GM20000 (cell line): ENCODE results near the gene LHCGR.

ENCODE experiments used
- DNase-seq: peaks from one replicate; pipeline ENCODE4 v3.0.0; 2012; ENCODE audit warnings: low spot score
- TF ChIP-seq, protein P1 (sequence below): IDR thresholded peaks from 2 replicates; pipeline ENCODE4 v1.5.1; 2012; ENCODE audit warnings: mild to moderate bottlenecking, control low read depth; ENCODE audit errors: extremely low read depth, missing control alignments

LHCGR gene

DNA sequence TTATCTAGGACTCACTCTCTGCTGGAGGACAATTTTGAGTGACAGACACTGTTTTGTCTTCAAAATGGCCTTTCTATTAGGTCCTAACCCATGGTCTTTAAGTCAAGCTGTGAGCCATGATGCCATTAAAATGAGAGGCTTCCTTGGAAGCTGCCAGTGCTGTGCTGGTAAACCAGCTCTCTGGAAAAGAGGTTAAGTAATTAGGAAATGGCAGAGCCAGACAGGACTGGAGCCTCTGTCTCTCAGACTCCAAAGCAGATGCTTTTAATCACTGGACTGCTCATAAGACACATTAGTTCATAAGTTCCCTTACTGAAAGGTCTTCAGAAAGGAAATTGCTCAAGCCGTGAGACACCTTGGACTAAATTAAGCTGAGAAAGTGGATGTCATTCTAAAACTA lies 25.8 kb upstream of the LHCGR start:
- TF ChIP-seq, protein P1, sequence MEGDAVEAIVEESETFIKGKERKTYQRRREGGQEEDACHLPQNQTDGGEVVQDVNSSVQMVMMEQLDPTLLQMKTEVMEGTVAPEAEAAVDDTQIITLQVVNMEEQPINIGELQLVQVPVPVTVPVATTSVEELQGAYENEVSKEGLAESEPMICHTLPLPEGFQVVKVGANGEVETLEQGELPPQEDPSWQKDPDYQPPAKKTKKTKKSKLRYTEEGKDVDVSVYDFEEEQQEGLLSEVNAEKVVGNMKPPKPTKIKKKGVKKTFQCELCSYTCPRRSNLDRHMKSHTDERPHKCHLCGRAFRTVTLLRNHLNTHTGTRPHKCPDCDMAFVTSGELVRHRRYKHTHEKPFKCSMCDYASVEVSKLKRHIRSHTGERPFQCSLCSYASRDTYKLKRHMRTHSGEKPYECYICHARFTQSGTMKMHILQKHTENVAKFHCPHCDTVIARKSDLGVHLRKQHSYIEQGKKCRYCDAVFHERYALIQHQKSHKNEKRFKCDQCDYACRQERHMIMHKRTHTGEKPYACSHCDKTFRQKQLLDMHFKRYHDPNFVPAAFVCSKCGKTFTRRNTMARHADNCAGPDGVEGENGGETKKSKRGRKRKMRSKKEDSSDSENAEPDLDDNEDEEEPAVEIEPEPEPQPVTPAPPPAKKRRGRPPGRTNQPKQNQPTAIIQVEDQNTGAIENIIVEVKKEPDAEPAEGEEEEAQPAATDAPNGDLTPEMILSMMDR = no peak
- no peak for DNase-seq

DNA sequence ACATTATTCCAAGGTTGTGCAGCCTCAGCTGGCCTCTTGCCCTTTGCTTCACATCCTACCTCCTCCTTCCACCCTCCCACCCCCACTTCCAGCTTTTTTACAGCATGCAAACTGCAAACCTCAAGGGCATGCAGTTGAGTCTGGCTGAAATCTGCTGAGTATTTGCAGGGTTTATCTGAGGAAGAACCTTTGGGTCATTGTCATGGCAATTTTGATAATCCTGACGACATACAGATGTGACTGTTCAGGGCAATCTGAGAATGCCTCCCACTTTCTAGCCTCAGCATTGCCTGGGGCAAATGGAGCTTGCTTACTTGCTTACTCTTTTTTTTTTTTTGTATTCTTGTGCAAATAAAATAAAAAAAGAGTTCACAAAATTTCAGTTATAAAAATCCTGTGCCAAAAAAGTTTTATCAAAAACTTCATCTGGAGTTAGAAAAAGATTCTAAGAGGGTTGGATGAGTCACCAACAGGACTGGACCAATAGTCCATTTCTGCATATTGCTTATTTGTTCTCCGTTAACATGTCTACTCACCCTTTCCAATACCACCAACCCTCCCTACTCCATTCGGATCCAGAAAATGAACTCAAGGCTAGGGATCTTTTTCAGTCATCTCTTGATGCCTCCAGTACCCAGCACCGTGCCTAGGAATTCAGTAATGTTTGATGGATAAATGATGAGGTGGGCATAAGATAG lies 23.6 kb upstream of the LHCGR start:
- no peak for DNase-seq
- TF ChIP-seq, protein P1 = no peak

DNA sequence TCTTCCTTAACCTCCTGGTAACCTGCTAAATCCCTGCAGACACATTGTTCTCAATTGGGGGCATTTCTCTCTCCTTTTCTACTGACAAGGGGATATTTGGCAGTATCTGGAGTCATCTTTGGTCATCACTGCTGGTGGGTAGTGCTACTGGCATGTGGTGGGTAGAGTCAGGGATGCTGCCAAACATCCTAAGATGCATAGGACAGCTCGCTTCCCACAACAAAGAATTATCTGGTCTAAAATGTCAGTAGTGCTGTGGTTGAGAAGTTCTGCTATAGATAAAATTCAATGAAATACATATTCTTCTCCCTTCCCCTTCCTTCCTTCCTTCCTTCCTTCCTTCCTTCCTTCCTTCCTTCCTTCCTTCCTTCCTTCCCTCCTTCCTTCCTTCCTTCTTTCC lies 18.7 kb upstream of the LHCGR start:
- DNase-seq = no peak
- TF ChIP-seq, protein P1 = no peak

DNA sequence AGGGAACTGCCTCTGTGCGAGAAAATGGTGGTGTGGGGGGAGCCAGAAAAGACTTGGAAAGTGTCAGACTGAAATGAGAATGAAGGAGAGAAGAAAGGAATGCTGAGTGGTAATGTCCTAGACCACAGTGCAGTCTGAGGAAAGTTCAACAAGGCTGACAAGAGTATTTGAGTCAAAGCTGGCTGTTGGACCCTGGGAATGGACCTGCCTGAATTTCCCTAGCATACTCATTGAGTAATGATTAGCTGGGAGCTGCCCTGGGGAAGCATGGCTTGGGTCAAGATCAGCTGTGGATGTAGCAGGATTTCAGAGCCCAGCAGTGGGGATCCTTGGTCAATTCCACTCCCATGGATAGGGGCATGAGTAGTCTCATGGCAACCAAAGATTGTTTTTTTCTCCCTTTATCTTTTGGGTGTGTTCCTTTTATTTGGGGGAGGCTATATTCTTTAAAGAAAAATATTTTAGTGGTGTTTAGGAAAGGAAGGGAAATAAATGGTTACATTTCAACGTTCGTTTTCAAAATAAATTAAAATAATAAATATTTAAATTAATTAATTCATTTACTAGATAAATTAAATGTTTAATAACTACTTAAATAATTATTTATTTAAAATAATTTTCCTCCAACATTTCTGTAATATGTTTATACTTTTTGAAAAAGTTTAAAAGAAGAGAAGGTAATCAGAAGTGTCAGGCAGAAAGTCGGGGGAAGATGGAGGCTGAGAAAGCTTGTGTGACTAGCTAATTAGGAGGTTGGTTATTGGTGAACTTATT lies 15.9 kb upstream of the LHCGR start:
- TF ChIP-seq, protein P1 = no peak
- DNase-seq = no peak

DNA sequence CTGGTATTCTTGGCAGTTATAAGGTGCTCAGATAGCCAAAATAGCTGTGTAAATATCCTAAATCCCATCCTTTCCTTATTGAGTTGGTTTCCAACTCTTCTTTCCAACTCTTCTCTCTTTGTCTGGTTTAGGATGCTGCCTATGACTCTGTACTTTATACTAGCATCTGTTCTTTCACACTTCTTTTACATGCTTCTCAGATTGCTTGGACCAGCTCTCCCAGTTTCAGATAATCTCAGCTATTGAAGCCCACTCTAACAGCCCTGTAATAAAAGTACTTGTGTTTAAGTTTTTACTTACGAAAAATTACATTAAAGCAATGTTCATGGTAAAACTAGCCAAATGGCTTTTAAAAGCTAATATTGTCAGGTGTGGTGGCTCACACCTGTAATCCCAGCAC lies 14.7 kb upstream of the LHCGR start:
- no peak for DNase-seq
- TF ChIP-seq, protein P1 = no peak

DNA sequence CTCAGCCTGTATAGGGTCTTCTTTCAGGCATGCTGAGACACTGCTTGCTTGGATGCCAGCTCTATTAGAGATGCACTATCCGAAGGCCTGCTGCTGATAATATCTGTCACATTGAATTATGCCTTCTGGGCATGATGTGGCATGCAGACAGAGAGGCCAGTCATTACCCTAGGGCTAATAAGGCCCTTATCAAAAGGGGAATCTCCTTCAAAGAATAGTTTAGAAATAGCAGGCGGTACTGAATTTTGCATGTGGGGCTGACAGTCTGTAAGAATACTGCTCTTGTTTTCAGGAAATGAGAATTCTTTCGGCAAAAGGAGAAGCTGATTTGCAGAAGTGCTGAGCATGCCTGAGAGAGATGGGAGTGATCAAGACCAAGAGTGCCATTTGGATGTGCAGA lies 13.1 kb upstream of the LHCGR start:
- no peak for DNase-seq
- TF ChIP-seq, protein P1 = no peak

DNA sequence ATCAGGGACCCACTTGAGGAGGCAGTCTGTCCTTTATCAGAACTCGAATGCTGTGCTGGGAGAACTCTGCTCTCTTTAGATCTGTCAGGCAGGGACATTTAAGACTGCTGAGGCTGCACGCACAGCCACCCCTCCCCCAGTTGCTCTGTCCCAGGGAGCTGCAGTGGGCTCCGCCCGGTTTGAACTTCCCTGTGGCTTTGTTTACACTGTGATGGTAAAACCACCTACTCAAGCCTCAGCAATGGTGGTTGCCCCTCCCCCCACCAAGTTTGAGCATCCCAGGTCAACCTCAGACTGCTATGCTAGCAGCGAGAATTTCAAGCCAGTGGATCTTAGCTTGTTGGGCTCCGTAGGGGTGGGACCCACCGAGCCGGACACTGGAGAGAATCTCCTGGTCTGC lies 11.8 kb upstream of the LHCGR start:
- TF ChIP-seq, protein P1 = no peak
- no peak for DNase-seq
